ENCODE results near the gene PRR18. TPM values are rescaled to one million over a fixed set of nuclear protein-coding genes. Genes with fewer than 3 reads are reported as not detected.

PRR18 gene
- total RNA-seq, 2 experiments from 2014 or later = 0.11 TPM; not detected in 1

- H3K4me1 Mint-ChIP-seq = peaks cover 1% of the 10 kb centered on the region
- DNase-seq (no peak), ATAC-seq (no peak)
- no peaks in the 10 kb centered on the region for H3K27me3 Mint-ChIP-seq
- ChIA-PET POLR2A (no interaction called here), CTCF (interaction anchor here (0.7 to 1.0 kb wide), 2 partner anchors 23 to 130 kb away, joined by 4 read pairs; no protein-coding TSS in a partner anchor)
- no peak overlapping the region for H3K4me3 Mint-ChIP-seq
- H3K9me3 Mint-ChIP-seq (ENCODE audit: low read depth) = no peaks in the 10 kb centered on the region
- H3K27ac Mint-ChIP-seq = no peak overlapping the region
- H3K36me3 Mint-ChIP-seq (ENCODE audit: low read depth) = no peaks in the 10 kb centered on the region
- intact Hi-C loops (cut with DNase I, micrococcal nuclease) = no loop called here
Observed at GRCh38 chr6:166270706-166271375, 37.4 kb downstream of the PRR18 start.

GRCh38 chr6:166269301-166270039, 38.7 kb downstream of the PRR18 start:
- DNase-seq (no peak), ATAC-seq (no peak)
- no peaks in the 10 kb centered on the region for H3K9me3 Mint-ChIP-seq (ENCODE audit: low read depth)
- ChIA-PET CTCF (interaction anchor here (0.6 kb wide), 1 partner anchor 289 kb away, joined by 3 read pairs; no protein-coding TSS in a partner anchor), POLR2A (no interaction called here)
- H3K4me1 Mint-ChIP-seq = no peaks in the 10 kb centered on the region
- no peaks in the 10 kb centered on the region for H3K36me3 Mint-ChIP-seq (ENCODE audit: low read depth)
- no peaks in the 10 kb centered on the region for H3K27me3 Mint-ChIP-seq
- no peak overlapping the region for H3K27ac Mint-ChIP-seq
- intact Hi-C loops (cut with DNase I, micrococcal nuclease) = no loop called here
- no peak overlapping the region for H3K4me3 Mint-ChIP-seq

- no peaks in the 10 kb centered on the region for H3K36me3 Mint-ChIP-seq (ENCODE audit: low read depth)
- H3K27ac Mint-ChIP-seq = no peak overlapping the region
- DNase-seq (no peak), ATAC-seq (no peak)
- H3K9me3 Mint-ChIP-seq (ENCODE audit: low read depth) = no peaks in the 10 kb centered on the region
- H3K4me3 Mint-ChIP-seq = no peak overlapping the region
- intact Hi-C loops (cut with DNase I, micrococcal nuclease) = no loop called here
- ChIA-PET CTCF (no interaction called here), POLR2A (no interaction called here)
- H3K27me3 Mint-ChIP-seq = no peaks in the 10 kb centered on the region
- H3K4me1 Mint-ChIP-seq = no peaks in the 10 kb centered on the region
Observed at GRCh38 chr6:166268431-166268830, 39.8 kb downstream of the PRR18 start.

GRCh38 chr6:166267526-166267925, 40.7 kb downstream of the PRR18 start:
- DNase-seq (no peak), ATAC-seq (no peak)
- no peak overlapping the region for H3K27ac Mint-ChIP-seq
- intact Hi-C loops (cut with DNase I, micrococcal nuclease) = no loop called here
- POLR2A ChIA-PET = no interaction called here
- H3K4me1 Mint-ChIP-seq = no peaks in the 10 kb centered on the region
- H3K27me3 Mint-ChIP-seq = no peaks in the 10 kb centered on the region
- H3K36me3 Mint-ChIP-seq (ENCODE audit: low read depth) = no peaks in the 10 kb centered on the region
- CTCF ChIA-PET = no interaction called here
- H3K9me3 Mint-ChIP-seq (ENCODE audit: low read depth) = no peaks in the 10 kb centered on the region
- no peak overlapping the region for H3K4me3 Mint-ChIP-seq

GRCh38 chr6:166266336-166266735, 41.9 kb downstream of the PRR18 start:
- no peak for DNase-seq
- CTCF ChIA-PET = no interaction called here
- H3K4me3 Mint-ChIP-seq = no peak overlapping the region
- intact Hi-C loops (cut with DNase I, micrococcal nuclease) = no loop called here
- no peaks in the 10 kb centered on the region for H3K9me3 Mint-ChIP-seq (ENCODE audit: low read depth)
- no peaks in the 10 kb centered on the region for H3K4me1 Mint-ChIP-seq
- POLR2A ChIA-PET = no interaction called here
- H3K27me3 Mint-ChIP-seq = no peaks in the 10 kb centered on the region
- no peak for ATAC-seq
- H3K27ac Mint-ChIP-seq = no peak overlapping the region
- no peaks in the 10 kb centered on the region for H3K36me3 Mint-ChIP-seq (ENCODE audit: low read depth)

- Mint-ChIP-seq H3K36me3 (ENCODE audit: low read depth) (no peaks in the 10 kb centered on the region), H3K27me3 (peaks cover 1% of the 10 kb centered on the region), H3K27ac (no peak overlapping the region), H3K9me3 (ENCODE audit: low read depth) (no peaks in the 10 kb centered on the region), H3K4me1 (peaks cover 9% of the 10 kb centered on the region), H3K4me3 (no peak overlapping the region)
- ATAC-seq = no peak
- no peak for DNase-seq
- ChIA-PET CTCF (no interaction called here), POLR2A (no interaction called here)
- intact Hi-C loops (cut with DNase I, micrococcal nuclease) = no loop called here
Observed at GRCh38 chr6:166262743-166263515, 45.3 kb downstream of the PRR18 start.

GRCh38 chr6:166259296-166259977, 48.8 kb downstream of the PRR18 start:
- Mint-ChIP-seq H3K4me1 (peaks cover 9% of the 10 kb centered on the region), H3K36me3 (ENCODE audit: low read depth) (no peaks in the 10 kb centered on the region), H3K27ac (no peak overlapping the region), H3K27me3 (peaks cover 18% of the 10 kb centered on the region), H3K9me3 (ENCODE audit: low read depth) (no peaks in the 10 kb centered on the region), H3K4me3 (no peak overlapping the region)
- intact Hi-C loops (cut with DNase I, micrococcal nuclease) = no loop called here
- POLR2A ChIA-PET = no interaction called here
- CTCF ChIA-PET = interaction anchor here (0.7 to 0.9 kb wide), 3 partner anchors 15 to 289 kb away, joined by 3 to 4 read pairs (median 3); no protein-coding TSS in a partner anchor
- DNase-seq (no peak), ATAC-seq (no peak)

GRCh38 chr6:166258854-166259276, 49.3 kb downstream of the PRR18 start:
- DNase-seq (peak; percentile 53), ATAC-seq (peak; percentile 49)
- CTCF ChIA-PET = interaction anchor here (0.7 to 1.7 kb wide), 2 partner anchors 14 to 26 kb away, joined by 3 to 4 read pairs; no protein-coding TSS in a partner anchor
- Mint-ChIP-seq H3K27me3 (peaks cover 24% of the 10 kb centered on the region), H3K9me3 (ENCODE audit: low read depth) (no peaks in the 10 kb centered on the region), H3K36me3 (ENCODE audit: low read depth) (no peaks in the 10 kb centered on the region), H3K4me3 (no peak overlapping the region), H3K27ac (no peak overlapping the region), H3K4me1 (peaks cover 9% of the 10 kb centered on the region)
- intact Hi-C loops (cut with DNase I, micrococcal nuclease) = no loop called here
- POLR2A ChIA-PET = no interaction called here

GRCh38 chr6:166257911-166258318, 50.3 kb downstream of the PRR18 start:
- DNase-seq (peak; percentile 37), ATAC-seq (peak; percentile 80)
- no peaks in the 10 kb centered on the region for H3K36me3 Mint-ChIP-seq (ENCODE audit: low read depth)
- no peaks in the 10 kb centered on the region for H3K9me3 Mint-ChIP-seq (ENCODE audit: low read depth)
- no peak overlapping the region for H3K4me3 Mint-ChIP-seq
- intact Hi-C loops (cut with DNase I, micrococcal nuclease) = no loop called here
- peaks cover 28% of the 10 kb centered on the region for H3K27me3 Mint-ChIP-seq
- H3K4me1 Mint-ChIP-seq = peaks cover 9% of the 10 kb centered on the region
- POLR2A ChIA-PET = no interaction called here
- H3K27ac Mint-ChIP-seq = no peak overlapping the region
- CTCF ChIA-PET = interaction anchor here (1.7 kb wide), 1 partner anchor 13 kb away, joined by 4 read pairs; no protein-coding TSS in a partner anchor

All from activated CD4-positive, alpha-beta T cell treated with anti-CD3 and anti-CD28 coated beads for 36 hours (primary cell).